HEK293T (cell line): ENCODE measurements around the gene PKD1L1.

ENCODE experiments used
- CTCF ChIA-PET: fragments of 350-600 bp; formaldehyde crosslinking; extraction: SDS; loops from one replicate; lab custom pipeline; 2021; ENCODE audit warnings: antibody characterized with exemption, inconsistent platforms; lab: Yijun Ruan, JAX
- POLR2A ChIA-PET: fragments of 350-600 bp; formaldehyde crosslinking; extraction: SDS; loops from one replicate; lab custom pipeline; 2020; ENCODE audit warnings: antibody characterized with exemption, inconsistent platforms; lab: Yijun Ruan, JAX
- DNase-seq: peaks from one replicate; pipeline ENCODE4 v3.0.0; 2012; ENCODE audit warnings: mixed read lengths; ENCODE audit errors: extremely low spot score
- ARNT ChIP-seq: fragments of 450-650 bp; IDR thresholded peaks from 2 replicates; pipeline ENCODE4 v1.6.1; 2017; ENCODE audit warnings: mild to moderate bottlenecking
- BHLHE40 ChIP-seq: fragments of 450-650 bp; IDR thresholded peaks from 2 replicates; pipeline ENCODE4 v1.6.1; 2016; ENCODE audit warnings: mild to moderate bottlenecking, moderate library complexity, borderline replicate concordance
- CTBP1 ChIP-seq: fragments of 450-650 bp; IDR thresholded peaks from 2 replicates; pipeline ENCODE4 v1.6.1; 2016; ENCODE audit warnings: borderline replicate concordance
- ELF4 ChIP-seq: fragments of 450-650 bp; IDR thresholded peaks from 2 replicates; pipeline ENCODE4 v1.6.1; 2017; ENCODE audit warnings: antibody characterized with exemption
- FOXA1 ChIP-seq: fragments of 450-650 bp; IDR thresholded peaks from 2 replicates; pipeline ENCODE4 v1.6.1; 2016; ENCODE audit warnings: mild to moderate bottlenecking
- FOXK2 ChIP-seq: fragments of 450-650 bp; IDR thresholded peaks from 2 replicates; pipeline ENCODE4 v1.6.1; 2016; ENCODE audit warnings: mild to moderate bottlenecking
- FOXM1 ChIP-seq: fragments of 450-650 bp; IDR thresholded peaks from 2 replicates; pipeline ENCODE4 v1.6.1; 2017; ENCODE audit warnings: mild to moderate bottlenecking, borderline replicate concordance
- HDGF ChIP-seq: fragments of 450-650 bp; IDR thresholded peaks from 2 replicates; pipeline ENCODE4 v1.6.1; 2017; ENCODE audit warnings: antibody characterized with exemption, borderline replicate concordance
- L3MBTL2 ChIP-seq: fragments of 450-650 bp; conservative IDR thresholded peaks from 2 replicates; pipeline ENCODE4 v1.6.1; 2016; ENCODE audit warnings: mild to moderate bottlenecking
- LEF1 ChIP-seq: fragments of 450-650 bp; IDR thresholded peaks from 2 replicates; pipeline ENCODE4 v1.6.1; 2017; ENCODE audit warnings: mild to moderate bottlenecking, borderline replicate concordance
- NFRKB ChIP-seq: fragments of 450-650 bp; IDR thresholded peaks from 2 replicates; pipeline ENCODE4 v1.6.1; 2016; ENCODE audit warnings: mild to moderate bottlenecking, moderate library complexity
- PKNOX1 ChIP-seq: fragments of 450-650 bp; IDR thresholded peaks from 2 replicates; pipeline ENCODE4 v1.6.1; 2016
- SP1 ChIP-seq: fragments of 450-650 bp; IDR thresholded peaks from 2 replicates; pipeline ENCODE4 v1.6.1; 2017
- SUZ12 ChIP-seq: fragments of 450-650 bp; IDR thresholded peaks from 2 replicates; pipeline ENCODE4 v1.6.1; 2016; ENCODE audit warnings: mild to moderate bottlenecking
- TARDBP ChIP-seq: fragments of 450-650 bp; IDR thresholded peaks from 2 replicates; pipeline ENCODE4 v1.6.1; 2016
- ZNF384 ChIP-seq: fragments of 450-650 bp; IDR thresholded peaks from 2 replicates; pipeline ENCODE4 v1.6.1; 2016

Gene PKD1L1

GRCh38 chr7:47896809-47897423, 51.4 kb downstream of the PKD1L1 start:
- CTCF ChIA-PET = no interaction called here
- TF ChIP-seq SUZ12 = no peak
- no peak for TF ChIP-seq ZNF384
- no peak for TF ChIP-seq ELF4
- TF ChIP-seq L3MBTL2 = no peak
- TF ChIP-seq FOXK2 = no peak
- no peak for TF ChIP-seq BHLHE40
- no peak for TF ChIP-seq FOXA1
- no peak for TF ChIP-seq TARDBP
- TF ChIP-seq ARNT = no peak
- TF ChIP-seq PKNOX1 = no peak
- TF ChIP-seq CTBP1 = no peak
- TF ChIP-seq NFRKB = no peak
- no peak for TF ChIP-seq SP1
- TF ChIP-seq HDGF = no peak
- TF ChIP-seq LEF1 = no peak
- TF ChIP-seq FOXM1 = no peak
- POLR2A ChIA-PET = no interaction called here

GRCh38 chr7:47895026-47895425, 53.2 kb downstream of the PKD1L1 start:
- no peak for DNase-seq
- POLR2A ChIA-PET = no interaction called here
- CTCF ChIA-PET = no interaction called here
- TF ChIP-seq HDGF (no peak), ZNF384 (no peak), FOXK2 (no peak), SP1 (no peak), SUZ12 (no peak), FOXM1 (no peak), ELF4 (no peak), PKNOX1 (no peak), FOXA1 (no peak), NFRKB (no peak), TARDBP (no peak), L3MBTL2 (no peak), CTBP1 (no peak), LEF1 (no peak), BHLHE40 (no peak), ARNT (no peak)

More at GRCh38 chr7:47896809-47897423, 51.4 kb downstream of the PKD1L1 start:
- no peak for DNase-seq

GRCh38 chr7:47893721-47894365, 54.4 kb downstream of the PKD1L1 start:
- POLR2A ChIA-PET = no interaction called here
- TF ChIP-seq LEF1 (no peak), ARNT (no peak), ELF4 (no peak), ZNF384 (no peak), FOXM1 (no peak), BHLHE40 (no peak), FOXK2 (no peak), TARDBP (no peak), PKNOX1 (no peak), CTBP1 (no peak), SUZ12 (no peak), HDGF (no peak), SP1 (no peak)
- CTCF ChIA-PET = no interaction called here
- DNase-seq = no peak

- TF ChIP-seq ARNT = no peak
- TF ChIP-seq SUZ12 = no peak
- no peak for TF ChIP-seq HDGF
- TF ChIP-seq LEF1 = no peak
- no peak for TF ChIP-seq SP1
- no peak for TF ChIP-seq BHLHE40
- no peak for TF ChIP-seq ELF4
- no peak for TF ChIP-seq NFRKB
- no peak for TF ChIP-seq ZNF384
- TF ChIP-seq L3MBTL2 = no peak
- no peak for TF ChIP-seq FOXM1
- TF ChIP-seq TARDBP = no peak
- no peak for TF ChIP-seq CTBP1
- no peak for TF ChIP-seq FOXK2
- ChIA-PET POLR2A (no interaction called here), CTCF (interaction anchor here (0.7 kb wide), 1 partner anchor 205 kb away, joined by 10 read pairs; no protein-coding TSS in a partner anchor)
- DNase-seq = peak; percentile 69
Observed at GRCh38 chr7:47893238-47893637, 55.0 kb downstream of the PKD1L1 start.

- POLR2A ChIA-PET = no interaction called here
- TF ChIP-seq PKNOX1 (no peak), SUZ12 (no peak), LEF1 (no peak), L3MBTL2 (no peak), FOXA1 (no peak), FOXK2 (no peak), NFRKB (no peak)
- no peak for DNase-seq
- CTCF ChIA-PET = no interaction called here
Observed at GRCh38 chr7:47890606-47891005, 57.7 kb downstream of the PKD1L1 start.
